ENCODE data around the gene CCDC116.
"Not testable (repeated sequence)": the region's sequence is repeated elsewhere in the genome, so short reads cannot be mapped to it uniquely, and the experiment has no call there.

CCDC116 gene

DNA sequence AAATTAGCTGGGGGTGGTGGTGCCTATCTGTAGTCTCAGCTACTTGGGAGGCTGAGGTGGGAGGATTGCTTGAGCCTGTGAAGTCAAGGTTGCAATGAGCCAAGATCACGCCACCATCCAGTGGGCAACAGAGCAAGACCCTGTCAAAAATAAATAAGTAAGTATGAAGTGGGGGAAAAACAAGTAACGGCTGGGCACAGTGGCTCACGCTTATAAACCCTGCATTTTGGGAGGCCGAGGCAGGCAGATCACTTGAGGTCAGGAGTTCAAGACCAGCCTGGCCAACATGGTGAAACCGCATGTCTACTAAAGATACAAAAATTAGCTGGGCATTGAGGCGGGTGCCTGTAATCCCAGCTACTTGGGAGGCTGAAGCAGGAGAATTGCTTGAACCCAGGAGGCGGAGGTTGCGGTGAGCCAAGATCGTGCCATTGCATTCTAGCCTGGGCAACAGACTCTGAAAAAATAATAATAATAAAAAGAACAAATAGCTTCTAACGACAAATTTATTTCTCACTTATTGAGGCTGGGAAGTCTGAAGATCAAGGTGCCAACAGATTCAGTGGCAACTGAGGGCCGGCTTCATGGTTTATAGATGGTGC lies 22.9 kb upstream of the CCDC116 start:
- DNase-seq = not testable (repeated sequence)

DNA sequence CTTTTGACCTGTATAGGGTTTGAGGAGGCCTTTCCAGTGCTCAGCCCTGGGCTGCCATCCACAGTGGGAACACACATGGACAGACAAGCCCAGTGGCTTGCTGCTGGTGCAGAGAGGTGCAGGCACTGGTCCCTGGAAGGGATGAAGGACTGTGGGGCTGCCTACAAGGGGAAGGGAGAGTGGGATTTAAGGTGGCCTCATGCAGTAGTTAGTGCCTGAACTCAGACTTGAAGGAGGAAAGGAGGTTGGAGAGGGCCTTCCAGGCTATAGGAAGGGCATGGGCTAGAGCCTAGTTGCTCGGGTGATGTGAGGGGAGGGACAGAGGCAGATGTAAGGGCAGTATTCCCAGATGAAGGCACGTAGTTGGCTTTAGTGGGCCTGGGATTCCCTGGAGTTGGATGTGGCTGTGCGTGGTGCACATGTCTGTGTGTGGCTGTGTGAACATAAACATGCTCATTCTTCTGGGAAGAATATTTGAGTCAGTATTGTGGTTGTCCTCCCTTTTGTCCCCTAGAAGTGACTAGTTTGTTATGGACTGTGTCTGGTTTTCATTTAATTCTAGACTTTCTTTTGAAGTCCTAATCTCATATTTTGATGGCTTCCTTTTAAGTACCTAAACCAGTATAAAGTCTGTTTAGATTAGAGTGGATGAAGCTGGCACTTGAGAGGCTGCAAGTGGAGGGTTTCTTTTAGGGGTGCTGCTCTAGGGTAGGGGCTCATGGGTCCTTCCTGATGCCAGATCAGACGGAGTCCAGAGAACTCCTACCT lies 21.2 kb upstream of the CCDC116 start:
- no peak for DNase-seq

DNA sequence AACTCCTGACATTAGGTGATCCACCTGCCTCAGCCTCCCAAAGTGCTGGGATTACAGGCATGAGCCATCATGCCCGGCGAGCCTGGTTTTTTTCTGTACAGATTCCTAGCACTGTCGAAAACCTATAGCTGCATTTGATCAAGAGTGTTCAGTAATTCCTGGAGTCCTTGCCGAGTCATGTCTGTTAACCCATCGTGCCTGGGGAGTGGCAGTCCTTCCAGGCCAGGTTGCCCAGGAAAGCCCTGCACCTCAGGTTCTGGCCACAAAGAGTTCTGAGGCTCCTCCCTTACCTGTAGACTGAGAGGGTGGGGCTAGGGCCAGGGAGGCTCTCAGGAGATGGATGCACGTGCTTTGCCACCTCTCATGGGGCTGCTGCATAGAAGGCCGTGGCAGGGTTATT lies 19.7 kb upstream of the CCDC116 start:
- no peak for DNase-seq

DNA sequence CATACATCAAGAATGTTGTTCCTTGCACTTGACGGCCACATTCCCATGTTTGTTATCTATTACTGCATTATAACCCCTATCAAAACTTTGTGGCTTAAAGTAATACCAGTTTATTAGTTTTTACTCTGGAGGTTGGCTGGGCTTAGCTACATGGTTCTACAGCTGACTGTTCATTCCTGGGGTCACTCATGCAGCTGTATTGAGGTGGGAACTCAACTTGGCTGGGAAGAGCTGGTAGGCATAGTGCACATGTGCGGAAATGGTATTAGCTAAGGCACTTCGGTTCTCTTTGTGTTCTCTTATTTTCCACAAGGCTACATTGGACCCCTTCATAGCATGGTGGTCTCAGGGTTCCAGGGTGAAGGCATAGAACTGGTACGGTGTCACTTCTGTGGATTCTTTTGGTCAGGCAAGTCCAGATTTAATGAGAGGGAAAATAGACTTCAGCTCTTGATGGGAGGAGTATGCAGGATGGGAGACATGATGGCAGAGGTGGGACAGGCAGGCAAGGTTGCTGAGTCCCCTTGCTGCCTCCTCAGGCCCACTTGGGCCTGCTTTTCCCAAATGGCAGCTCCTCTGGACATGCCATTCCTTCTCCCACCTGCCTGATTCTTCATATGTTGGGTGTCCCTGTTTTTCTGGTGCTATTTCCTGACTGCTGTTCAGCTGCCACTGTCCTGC lies 18.9 kb upstream of the CCDC116 start:
- no peak for DNase-seq

DNA sequence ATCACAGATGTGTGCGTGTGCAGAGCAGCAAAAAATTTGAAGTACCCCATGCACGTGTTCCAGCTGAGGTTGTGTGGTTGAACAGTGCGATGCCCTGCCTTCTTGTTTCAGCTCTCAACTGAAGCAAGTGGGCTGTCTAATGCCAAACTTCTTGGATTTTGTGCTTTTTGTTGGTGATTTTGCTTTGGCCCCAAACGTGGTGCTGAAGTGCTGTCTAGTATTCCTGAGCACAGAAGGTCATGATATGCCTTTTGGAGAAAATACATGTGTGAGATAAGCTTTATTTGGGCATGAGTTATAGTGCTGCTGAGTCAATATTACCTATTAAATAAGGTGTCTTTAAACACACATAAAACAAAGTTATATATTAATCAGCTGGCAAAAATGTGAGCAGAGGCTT lies 16.8 kb upstream of the CCDC116 start:
- no peak for DNase-seq

DNA sequence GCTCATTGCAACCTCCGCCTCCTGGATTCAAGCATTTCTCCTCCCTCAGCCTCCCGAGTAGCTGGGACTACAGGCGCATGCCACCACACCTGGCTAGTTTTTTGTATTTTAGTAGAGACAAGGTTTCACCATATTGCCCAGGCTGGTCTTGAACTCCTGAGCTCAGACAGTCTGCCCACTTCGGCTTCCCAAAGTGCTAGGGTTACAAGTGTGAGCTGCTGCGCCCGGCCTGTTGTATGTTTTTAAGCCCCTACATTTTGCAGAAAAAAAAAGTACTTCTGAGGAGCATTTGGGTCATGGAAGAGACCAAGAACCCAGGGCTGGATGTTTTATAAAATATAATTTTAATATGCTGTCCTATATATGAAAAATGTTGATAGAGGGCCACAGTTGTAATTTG lies 15.2 kb upstream of the CCDC116 start:
- not testable (repeated sequence) for DNase-seq

DNA sequence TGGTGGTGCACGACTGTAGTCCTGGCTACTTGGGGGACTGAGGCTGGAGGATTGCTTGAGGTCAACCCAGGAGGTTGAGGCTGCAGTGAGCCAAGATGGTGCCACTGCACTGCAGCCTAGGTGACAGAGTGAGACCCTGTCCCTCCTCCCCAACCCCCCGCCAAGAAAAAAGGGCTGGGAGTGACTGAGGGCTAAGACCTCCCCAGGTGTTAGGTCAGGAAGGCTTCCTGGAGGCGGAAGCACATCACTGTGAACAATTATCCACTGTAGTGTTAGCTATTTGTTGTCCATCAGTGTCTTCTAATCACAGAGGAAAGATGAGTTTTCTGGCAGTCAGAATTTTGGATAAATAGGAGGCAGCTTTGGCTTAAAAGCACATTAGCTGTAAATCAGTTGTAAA lies 11.5 kb upstream of the CCDC116 start:
- no peak for DNase-seq

DNA sequence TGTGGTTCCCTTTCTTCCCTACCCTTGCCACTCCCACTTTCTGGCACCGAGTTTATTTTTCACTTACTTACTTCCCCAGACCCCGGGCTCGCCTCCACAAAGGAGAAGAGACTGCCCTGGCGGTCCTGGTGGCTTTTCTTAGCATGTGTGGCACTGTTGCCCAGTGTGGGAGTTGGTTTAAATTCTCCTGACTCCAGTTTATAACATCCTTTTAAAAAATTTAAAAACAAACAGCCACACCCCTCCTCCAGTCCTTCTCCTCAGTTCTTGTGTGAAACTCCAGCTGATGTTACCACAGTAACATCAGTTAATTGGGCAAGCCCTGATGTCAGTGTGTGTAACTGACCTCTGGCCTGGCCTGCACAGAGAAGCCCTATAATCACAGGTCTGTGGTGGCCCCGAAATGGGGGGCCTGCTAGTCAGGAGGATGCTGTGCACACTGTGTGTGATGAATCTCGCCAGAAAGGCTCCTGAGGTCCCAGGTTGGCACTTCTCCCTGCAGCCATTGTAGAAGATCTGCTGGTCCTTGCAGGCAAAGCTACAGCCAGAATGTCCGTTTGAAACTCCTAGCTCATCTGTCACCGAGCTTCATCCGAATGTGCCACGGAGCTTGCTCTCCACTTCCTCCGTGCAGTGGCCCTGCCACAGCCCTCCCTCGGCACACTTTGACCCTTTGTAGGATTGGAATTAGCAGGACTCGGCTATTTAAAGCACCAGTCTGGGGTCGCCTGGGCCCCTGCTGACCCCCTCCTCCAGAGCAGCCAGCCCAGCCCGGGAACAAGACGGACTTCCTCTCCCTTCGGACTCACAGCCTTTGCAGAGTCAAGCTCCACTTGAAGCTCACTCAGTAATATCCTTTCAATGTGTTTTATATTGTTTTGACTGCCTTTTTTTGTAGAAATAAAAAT lies 10.3 kb upstream of the CCDC116 start:
- peak; percentile 53 for DNase-seq

DNA sequence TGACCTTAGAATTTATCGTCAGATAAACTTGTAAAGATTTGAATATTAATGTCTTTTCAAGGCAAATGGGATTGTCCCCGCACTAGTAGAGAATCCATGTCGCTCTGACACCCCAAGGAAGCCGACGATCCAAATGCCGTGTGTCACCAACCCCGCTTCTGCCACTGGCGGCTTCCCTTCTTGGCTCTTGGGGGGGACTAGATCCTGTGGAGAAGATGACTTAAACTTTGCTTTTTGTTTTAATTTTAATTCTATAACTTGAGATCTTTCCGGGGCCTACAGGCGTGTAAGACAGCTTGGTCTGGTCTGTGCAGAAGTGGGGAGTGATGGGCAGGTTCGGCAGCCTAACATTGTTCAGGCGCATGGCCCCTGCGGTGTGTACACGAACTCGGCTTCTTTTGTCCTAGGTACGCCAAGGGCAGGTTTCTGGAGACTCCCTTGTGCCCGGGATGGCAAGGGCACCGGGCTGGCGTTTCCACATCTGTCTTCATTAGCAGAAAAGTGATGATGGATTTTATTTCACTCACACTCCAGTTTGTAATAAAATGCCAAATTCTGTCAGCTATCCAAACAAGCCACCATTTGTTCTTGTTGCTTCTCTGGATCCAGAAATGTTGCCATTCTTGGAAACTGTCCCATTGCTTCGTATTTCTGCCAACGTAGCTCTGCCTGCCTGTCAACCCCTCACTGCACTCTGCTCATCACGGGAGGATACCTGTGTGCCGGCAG lies 9.5 kb upstream of the CCDC116 start:
- DNase-seq = no peak

DNA sequence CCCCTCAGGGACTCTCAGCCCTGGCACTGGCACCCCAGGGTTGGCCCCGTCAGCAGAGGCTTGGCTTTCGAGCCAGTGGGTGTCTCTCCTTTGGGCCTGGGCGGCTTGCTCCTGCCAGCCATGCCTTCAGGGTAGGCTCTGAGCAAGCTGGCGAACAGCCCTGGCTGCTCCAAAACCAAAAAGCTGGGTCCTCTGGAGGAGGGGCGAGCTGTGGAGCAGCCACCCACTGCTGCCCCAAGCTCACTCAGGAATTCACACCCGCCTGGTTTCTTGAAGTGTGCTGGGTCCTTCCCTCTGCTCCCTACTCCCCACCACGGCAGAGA lies 9.0 kb upstream of the CCDC116 start:
- no peak for DNase-seq

DNA sequence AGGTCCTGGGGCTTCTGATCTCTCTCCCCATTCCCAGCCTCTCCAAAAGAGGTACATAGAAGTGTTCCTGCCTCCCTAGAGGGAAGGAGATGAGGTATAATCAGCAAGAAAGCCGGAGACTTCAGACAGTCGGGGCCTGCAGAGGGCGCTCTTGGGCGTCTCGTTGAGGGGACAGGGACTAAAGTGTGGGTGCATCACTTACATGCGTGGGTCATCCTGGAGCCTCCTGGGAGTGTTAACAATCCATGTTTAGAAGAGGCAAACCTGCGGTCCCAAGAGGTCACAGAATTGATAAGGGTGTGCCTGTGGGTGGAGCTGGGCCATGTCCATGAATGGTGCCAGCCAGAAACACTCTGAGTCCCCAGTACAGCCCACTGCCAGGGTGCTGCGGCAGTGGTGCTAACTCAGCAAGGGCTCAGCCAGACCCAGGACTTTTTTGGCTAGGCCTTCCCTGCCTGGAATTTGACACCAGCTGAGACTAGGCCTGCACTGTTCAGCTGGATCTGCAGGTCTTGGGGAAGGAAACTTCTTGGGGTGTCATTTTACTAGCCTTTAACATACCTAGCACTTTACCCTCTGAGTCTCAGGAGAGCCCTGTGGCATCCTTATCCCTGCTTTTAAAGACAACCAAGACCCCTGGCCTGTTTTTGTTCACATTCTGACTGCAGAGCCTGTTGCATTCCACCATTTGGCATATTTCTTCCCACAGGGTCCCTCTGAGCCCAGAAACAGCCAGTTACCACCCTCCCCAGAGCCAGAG lies 8.3 kb upstream of the CCDC116 start:
- peak; percentile 68 for DNase-seq

DNA sequence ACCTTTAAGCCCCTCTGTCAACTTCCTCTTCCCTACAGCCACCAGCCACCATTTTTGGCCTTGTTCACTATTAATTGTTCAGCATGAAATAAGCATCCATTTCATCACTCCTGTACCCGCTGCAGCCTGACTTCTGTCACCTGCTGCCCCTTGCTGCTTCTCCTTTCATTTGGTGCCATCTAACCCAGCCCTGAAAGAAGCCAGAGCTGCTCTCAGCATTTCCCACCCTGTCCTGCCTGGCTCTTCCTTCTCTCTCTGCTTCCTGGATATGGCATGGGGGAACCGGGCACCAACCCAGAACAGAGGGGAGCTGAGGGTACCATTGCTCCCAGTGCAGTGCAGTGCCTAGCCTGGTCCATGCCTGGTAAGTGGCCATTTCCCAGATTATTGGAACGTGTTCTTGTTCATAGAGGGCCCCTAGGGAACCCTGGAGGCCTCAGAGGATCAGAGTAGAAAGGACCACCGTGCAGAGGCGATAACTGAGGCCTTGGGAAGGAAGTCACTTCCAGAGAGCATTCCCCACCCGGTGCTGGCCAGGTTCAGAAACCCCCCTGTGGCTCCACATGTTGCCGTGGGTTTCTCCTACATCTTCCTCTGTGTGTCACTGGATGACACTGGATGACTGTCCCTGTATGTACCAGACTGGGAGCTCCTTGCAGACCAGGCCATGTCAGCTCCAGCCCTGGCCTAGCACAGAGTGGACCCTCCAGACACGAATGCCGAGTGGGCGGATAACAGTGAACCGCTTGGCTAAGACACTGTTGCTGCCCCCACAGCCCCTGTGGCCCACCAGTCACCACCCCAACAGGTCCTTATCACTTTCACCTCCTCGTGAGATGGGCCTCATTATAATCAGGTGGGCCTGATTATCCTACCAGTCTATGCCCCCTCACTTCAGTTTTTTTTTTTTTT lies 7.4 kb upstream of the CCDC116 start:
- DNase-seq = peak; percentile 53

DNA sequence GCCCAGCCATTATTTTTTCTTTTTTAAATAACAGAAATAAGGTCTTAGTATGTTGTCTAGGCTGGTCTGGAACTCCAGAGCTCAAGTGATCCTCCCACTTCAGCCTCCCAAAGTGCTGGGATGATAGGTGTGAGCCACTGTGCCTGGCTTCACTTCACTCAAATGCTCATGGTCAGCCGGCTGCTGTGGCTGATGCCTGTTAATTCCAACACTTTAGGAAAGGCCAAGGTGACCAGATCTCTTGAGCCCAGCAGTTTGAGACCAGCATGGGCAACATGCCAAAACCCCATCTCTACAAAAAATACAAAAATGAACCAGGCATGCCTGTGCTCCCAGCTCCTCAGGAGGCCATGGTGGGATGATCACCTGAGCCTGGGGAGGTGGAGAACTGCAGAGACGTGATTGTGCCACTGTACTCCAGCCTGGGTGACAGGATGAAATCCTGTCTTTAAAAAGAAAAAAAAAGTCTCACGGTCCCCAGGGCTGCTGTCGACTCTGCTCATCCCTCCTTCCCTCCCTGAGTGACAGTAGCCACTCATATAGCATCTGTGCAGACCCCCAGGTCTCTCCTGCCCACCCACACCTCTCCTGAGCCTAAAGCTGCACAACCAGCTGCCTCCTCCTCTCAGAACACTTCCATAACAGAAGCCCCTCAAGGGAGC lies 6.4 kb upstream of the CCDC116 start:
- no peak for DNase-seq

DNA sequence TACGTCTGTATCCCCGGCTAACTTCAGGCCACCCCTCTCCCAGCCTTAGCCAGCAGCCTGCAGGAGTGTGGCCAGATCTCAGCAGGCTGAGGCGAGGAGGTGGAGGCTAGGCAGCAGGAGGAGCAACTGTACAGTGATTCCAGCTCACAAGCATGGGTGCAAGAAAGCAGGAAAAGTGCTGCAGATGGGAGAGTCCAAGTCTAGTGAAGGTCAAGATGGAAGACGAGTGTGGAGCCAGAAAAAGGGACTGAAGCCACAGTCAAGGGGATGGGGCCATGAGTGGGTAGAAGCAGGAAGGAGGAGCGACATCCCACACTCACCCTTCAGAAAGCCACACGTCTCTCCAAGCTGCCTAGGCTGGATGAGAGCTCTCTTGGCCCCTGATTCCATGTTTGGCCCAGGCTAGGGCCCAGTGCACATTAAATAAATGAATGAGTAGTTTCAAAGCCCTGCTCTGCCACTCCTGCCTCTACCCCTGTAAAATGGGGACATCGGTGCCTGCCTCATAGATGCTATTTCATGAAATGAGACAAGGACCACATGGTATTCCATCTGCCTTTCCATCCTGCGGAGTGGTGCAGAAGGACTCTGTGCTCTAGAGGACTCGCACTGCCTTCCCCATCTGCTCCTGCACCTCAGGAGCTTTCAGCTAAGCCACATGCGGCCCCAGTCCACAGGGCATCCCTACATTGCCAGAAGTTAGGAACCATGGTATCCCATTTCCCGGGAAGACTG lies 5.7 kb upstream of the CCDC116 start:
- DNase-seq = no peak

DNA sequence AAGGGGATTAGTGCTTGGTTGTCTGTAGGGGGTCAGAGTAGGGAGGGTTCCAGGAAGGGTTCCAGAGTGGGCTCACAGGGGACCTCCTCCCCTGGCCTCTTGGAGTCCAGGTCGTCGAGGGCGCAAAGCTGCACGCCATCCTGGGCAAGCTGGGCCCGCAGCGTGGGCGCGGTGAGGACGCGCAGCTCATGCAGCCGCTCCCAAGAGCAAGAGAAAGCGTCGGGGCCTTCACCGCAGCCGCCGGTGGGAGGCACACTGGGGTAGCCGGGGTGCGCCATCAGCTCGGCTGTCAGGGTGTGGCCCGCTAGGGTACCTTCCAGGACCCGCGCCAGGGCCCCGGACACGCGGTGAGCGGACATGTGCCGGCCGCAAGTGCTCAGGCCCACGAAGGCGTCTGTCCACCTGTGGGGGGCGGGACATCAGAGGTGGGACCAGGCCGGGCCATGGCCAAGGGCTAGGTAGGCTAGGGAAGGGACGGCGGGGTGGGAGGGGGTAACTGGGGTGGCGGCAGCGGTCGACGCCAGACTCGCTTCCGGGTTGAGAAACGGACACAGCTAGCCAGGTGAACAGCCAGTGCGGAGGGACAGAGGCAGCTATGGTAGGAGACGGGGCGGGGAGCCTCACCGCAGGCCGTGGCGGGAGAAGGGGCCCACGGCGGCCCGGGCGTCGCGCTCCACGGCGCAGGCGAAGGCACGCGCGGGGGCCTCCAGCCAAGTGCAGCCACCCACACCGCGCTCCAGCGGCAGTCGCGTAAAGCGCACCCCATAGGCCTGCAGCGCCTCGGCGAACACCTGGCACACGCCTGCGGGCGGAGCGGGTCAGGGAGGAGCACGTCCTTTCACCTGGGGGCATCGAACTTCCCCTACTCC lies 3.9 kb upstream of the CCDC116 start:
- DNase-seq = no peak

DNA sequence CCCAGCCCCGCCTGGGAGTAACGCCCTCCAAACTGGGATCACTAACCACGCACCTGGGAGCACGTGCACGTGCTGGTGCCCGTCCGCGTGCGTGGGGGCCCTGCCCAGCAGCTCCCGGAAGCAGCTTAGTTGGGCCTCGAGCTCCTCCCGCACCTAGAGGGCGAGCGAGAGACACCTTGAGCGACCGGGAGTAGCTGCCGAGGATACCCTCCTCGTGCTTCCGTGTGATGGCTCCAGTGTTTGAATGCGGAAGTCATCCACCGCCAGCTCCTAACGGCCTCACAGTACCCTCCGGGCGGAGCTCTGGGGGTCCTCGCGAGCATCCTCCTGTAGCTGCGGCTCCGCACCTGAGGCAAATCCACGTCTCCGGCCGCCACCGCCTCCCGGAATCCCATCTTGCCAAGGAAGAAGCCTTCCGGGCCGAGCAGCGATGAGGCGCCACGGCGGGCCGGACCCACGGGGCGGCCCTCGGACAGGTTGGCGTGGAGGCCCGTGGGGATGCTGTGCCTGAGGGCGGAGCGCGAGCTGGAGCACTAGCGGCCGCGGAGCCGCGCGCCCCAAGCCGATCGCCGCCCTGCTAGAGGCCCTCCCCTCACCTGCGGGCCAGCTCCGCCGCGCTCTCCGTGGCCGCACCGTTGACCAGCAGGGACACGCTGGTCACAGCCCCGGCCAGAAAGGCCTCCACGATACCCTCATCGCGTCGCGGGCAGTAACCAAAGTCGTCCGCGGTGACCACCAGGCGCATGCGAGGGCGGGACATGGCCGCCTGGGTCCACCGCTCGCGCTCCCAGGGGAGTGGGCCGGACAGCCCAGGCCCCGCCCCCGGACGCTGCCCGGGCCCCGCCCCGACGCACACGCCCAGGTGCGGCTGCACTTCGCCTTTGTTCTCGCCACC lies 3.1 kb upstream of the CCDC116 start, which contains the start of gene YDJC:
TSS of gene YDJC (minus strand) at position 768 of the 895 bp plus-strand sequence. CDS start at position 760, 8 bp downstream.
- peak; percentile 98 for DNase-seq

DNA sequence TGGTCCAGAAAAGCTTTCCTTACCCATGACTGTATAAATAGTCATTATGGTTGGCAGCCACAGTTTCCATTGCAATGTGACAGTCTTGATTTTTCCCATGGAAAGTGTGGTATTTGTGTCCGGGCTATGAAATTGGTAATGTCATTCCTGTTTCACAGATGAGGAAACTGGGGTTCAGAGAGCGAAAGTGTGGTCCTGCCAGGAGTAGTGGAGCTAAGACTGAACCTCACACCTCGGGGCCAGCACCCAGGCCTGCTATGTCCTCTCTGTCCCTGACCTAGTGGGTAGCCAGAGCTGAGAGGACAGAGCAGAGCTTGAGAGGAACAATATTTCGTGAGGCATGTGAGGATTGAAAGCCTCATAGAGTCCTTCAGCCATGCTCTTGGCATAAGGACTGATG lies 1.5 kb upstream of the CCDC116 start:
- DNase-seq = no peak
